ENCODE data around the gene ANKRD37.

DNA sequence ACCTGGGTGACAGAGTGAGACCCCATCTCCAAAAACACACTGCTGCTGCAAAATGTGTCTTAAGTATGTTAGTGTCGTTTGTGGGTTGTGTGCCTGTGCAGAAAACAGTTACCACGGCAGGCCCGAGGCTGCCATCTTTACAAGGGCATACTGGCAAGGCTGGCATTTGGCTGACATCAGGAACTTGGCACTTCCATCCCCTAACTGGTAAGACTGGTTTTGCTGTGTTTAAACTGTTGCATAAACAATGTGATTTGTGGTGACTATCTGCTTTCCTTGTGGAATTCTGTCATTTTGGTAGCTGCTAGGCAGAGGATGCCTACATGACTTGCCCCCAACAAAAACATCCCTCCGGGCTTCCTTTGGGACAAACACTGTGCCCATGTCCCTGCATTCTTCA, 13.2 kb upstream of the ANKRD37 start:
- TF ChIP-seq POLR2AphosphoS5 (IDR thresholded peaks at IDR 0.05; ENCODE audit: insufficient read depth, low read depth, low read length) (no peak), POLR2A (IDR thresholded peaks at IDR 0.05; ENCODE audit: low read depth, low read length) (no peak), EZH2 (IDR thresholded peaks at IDR 0.05; ENCODE audit: borderline replicate concordance, low read depth, low read length, severe bottlenecking) (no peak), JUN (IDR thresholded peaks at IDR 0.05; ENCODE audit: borderline replicate concordance, insufficient read depth, insufficient read length, low read depth) (no peak)
- TF ChIP-seq, protein P1, sequence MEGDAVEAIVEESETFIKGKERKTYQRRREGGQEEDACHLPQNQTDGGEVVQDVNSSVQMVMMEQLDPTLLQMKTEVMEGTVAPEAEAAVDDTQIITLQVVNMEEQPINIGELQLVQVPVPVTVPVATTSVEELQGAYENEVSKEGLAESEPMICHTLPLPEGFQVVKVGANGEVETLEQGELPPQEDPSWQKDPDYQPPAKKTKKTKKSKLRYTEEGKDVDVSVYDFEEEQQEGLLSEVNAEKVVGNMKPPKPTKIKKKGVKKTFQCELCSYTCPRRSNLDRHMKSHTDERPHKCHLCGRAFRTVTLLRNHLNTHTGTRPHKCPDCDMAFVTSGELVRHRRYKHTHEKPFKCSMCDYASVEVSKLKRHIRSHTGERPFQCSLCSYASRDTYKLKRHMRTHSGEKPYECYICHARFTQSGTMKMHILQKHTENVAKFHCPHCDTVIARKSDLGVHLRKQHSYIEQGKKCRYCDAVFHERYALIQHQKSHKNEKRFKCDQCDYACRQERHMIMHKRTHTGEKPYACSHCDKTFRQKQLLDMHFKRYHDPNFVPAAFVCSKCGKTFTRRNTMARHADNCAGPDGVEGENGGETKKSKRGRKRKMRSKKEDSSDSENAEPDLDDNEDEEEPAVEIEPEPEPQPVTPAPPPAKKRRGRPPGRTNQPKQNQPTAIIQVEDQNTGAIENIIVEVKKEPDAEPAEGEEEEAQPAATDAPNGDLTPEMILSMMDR (IDR thresholded peaks at IDR 0.05; ENCODE audit: extremely low read depth in 1 of 2, insufficient read depth in 1 of 2, low read depth in 1 of 2, low read length in 2 of 2) = no peak
